Trophoblast cell (in vitro differentiated cells and primary cell): Measurements from ENCODE around the gene TEF.

Experiments used
- DNase-seq, 2 donors: peaks; one replicate each; pipeline ENCODE4 v3.0.0-alpha.2; 2016
- H2AFZ ChIP-seq: 2 replicates; pipeline ENCODE4 v1.6.1; 2013; ENCODE audit warnings: low read length, moderate library complexity, mild to moderate bottlenecking; ENCODE audit not compliant: insufficient read depth, poor library complexity
- H2AK5ac ChIP-seq: 2 replicates; pipeline ENCODE4 v1.6.1; 2013; ENCODE audit warnings: mild to moderate bottlenecking, low read length
- H2BK120ac ChIP-seq: 2 replicates; pipeline ENCODE4 v1.6.1; 2013; ENCODE audit warnings: low read length, mild to moderate bottlenecking, moderate library complexity; ENCODE audit not compliant: insufficient read depth, poor library complexity
- H2BK12ac ChIP-seq: 2 replicates; pipeline ENCODE4 v1.6.1; 2013; ENCODE audit warnings: mild to moderate bottlenecking, low read length, moderate library complexity
- H2BK5ac ChIP-seq: 2 replicates; pipeline ENCODE4 v1.6.1; 2013; ENCODE audit warnings: low read length, low read depth, moderate library complexity, mild to moderate bottlenecking; ENCODE audit not compliant: poor library complexity
- H3K14ac ChIP-seq: 2 replicates; pipeline ENCODE4 v1.6.1; 2013; ENCODE audit warnings: mild to moderate bottlenecking, low read length
- H3K18ac ChIP-seq: 2 replicates; pipeline ENCODE4 v1.6.1; 2013; ENCODE audit warnings: mild to moderate bottlenecking, low read length
- H3K23ac ChIP-seq: 2 replicates; pipeline ENCODE4 v1.6.1; 2013; ENCODE audit warnings: low read length
- H3K27ac ChIP-seq: 2 replicates; pipeline ENCODE4 v1.5.1; 2013; ENCODE audit warnings: low read depth, mild to moderate bottlenecking, inconsistent platforms, low read length, moderate library complexity
- H3K27me3 ChIP-seq: 2 replicates; pipeline ENCODE4 v1.6.1; 2013; ENCODE audit warnings: inconsistent platforms, mild to moderate bottlenecking, low read length, moderate library complexity; ENCODE audit not compliant: insufficient read depth
- H3K36me3 ChIP-seq, 2 experiments: 1 replicate in 1 of 2; 2 replicates in 1 of 2; pipeline ENCODE4 v1.6.1; 2013; ENCODE audit warnings: low read length in 2 of 2, mild to moderate bottlenecking in 2 of 2, moderate library complexity in 1 of 2; ENCODE audit not compliant: insufficient read depth in 2 of 2, control insufficient read depth in 1 of 2
- H3K4ac ChIP-seq: 2 replicates; pipeline ENCODE4 v1.6.1; 2013; ENCODE audit warnings: low read depth, mild to moderate bottlenecking, low read length, moderate library complexity
- H3K4me1 ChIP-seq, 2 experiments: 1 replicate in 1 of 2; 2 replicates in 1 of 2; pipeline ENCODE4 v1.6.1; 2013; ENCODE audit warnings: low read length in 2 of 2, mild to moderate bottlenecking in 2 of 2, moderate library complexity in 1 of 2; ENCODE audit not compliant: insufficient read depth in 2 of 2, control insufficient read depth in 1 of 2
- H3K4me2 ChIP-seq: 2 replicates; pipeline ENCODE4 v1.6.1; 2013; ENCODE audit warnings: inconsistent platforms, mild to moderate bottlenecking, low read length, moderate library complexity
- H3K4me3 ChIP-seq: 2 replicates; pipeline ENCODE4 v1.5.1; 2013; ENCODE audit warnings: mild to moderate bottlenecking, low read depth, low read length, inconsistent platforms
- H3K79me1 ChIP-seq: one replicate; pipeline ENCODE4 v1.6.1; 2013; ENCODE audit warnings: low read length
- H3K79me2 ChIP-seq: 2 replicates; pipeline ENCODE4 v1.6.1; 2013; ENCODE audit warnings: low read length, mild to moderate bottlenecking; ENCODE audit not compliant: control insufficient read depth, insufficient read depth, poor library complexity
- H3K9ac ChIP-seq: 2 replicates; pipeline ENCODE4 v1.6.1; 2013; ENCODE audit warnings: mild to moderate bottlenecking, low read length
- H3K9me3 ChIP-seq: 2 replicates; pipeline ENCODE4 v1.6.1; 2013; ENCODE audit warnings: low read depth, mild to moderate bottlenecking, control low read depth, inconsistent platforms, low read length; ENCODE audit not compliant: insufficient read depth
- H4K12ac ChIP-seq: 2 replicates; pipeline ENCODE4 v1.6.1; 2013; ENCODE audit warnings: low read depth, mild to moderate bottlenecking, low read length, moderate library complexity
- H4K8ac ChIP-seq: 2 replicates; pipeline ENCODE4 v1.6.1; 2013; ENCODE audit warnings: low read depth, mild to moderate bottlenecking, low read length, moderate library complexity
- H4K91ac ChIP-seq: one replicate; pipeline ENCODE4 v1.6.1; 2013; ENCODE audit warnings: low read depth, mild to moderate bottlenecking, low read length, moderate library complexity
- WGBS: extraction: QIAGEN DNeasy Blood & Tissue Kit; methylation state at CpG from one replicate; pipeline ENCODE4 v1.1.7; 2013; ENCODE audit warnings: missing lambda C conversion rate; ENCODE audit not compliant: insufficient read length, insufficient coverage; ENCODE audit errors: extremely low coverage; 5-methylcytosine and 5-hydroxymethylcytosine counted together

TEF gene

GRCh38 chr22:41405588-41405987, 23.8 kb downstream of the TEF start:
- no peaks in the 10 kb centered on the region for H3K79me1 ChIP-seq
- H3K27me3 ChIP-seq, result no peaks in the 10 kb centered on the region
- no peak overlapping the region for H2AFZ ChIP-seq
- H3K27ac ChIP-seq, result no peak overlapping the region
- H3K23ac ChIP-seq, result no peak overlapping the region
- H3K9me3 ChIP-seq, result peaks cover 5% of the 10 kb centered on the region
- H3K4me2 ChIP-seq, result no peak overlapping the region
- H2BK120ac ChIP-seq, result no peak overlapping the region
- DNase-seq, result no peak
- no peak overlapping the region for H3K4ac ChIP-seq
- H2BK5ac ChIP-seq, result no peak overlapping the region
- WGBS, result no CpG with 5 or more reads among the region's 8 CpGs
- H3K18ac ChIP-seq, result no peak overlapping the region
- H2BK12ac ChIP-seq, result no peak overlapping the region
- H4K8ac ChIP-seq, result no peak overlapping the region
- no peak overlapping the region for H3K4me3 ChIP-seq
- no peak overlapping the region for H3K9ac ChIP-seq
- no peak overlapping the region for H4K12ac ChIP-seq
- no peak overlapping the region for H2AK5ac ChIP-seq
- H3K36me3 ChIP-seq, result no peaks in the 10 kb centered on the region
- no peaks in the 10 kb centered on the region for H3K4me1 ChIP-seq
- no peak overlapping the region for H4K91ac ChIP-seq
- H3K14ac ChIP-seq, result no peak overlapping the region
- no peaks in the 10 kb centered on the region for H3K79me2 ChIP-seq

GRCh38 chr22:41406410-41406809, 24.7 kb downstream of the TEF start:
- H3K79me1 ChIP-seq, result no peaks in the 10 kb centered on the region
- no peak overlapping the region for H3K4me2 ChIP-seq
- H3K18ac ChIP-seq, result no peak overlapping the region
- no peak overlapping the region for H4K12ac ChIP-seq
- no peak overlapping the region for H3K23ac ChIP-seq
- no peak overlapping the region for H2AK5ac ChIP-seq
- no peak overlapping the region for H2BK5ac ChIP-seq
- no peak overlapping the region for H3K4me3 ChIP-seq
- no peak overlapping the region for H4K8ac ChIP-seq
- no peak overlapping the region for H3K14ac ChIP-seq
- no peaks in the 10 kb centered on the region for H3K27me3 ChIP-seq
- no peak overlapping the region for H3K4ac ChIP-seq
- no peak overlapping the region for H3K27ac ChIP-seq
- no peak overlapping the region for H2BK120ac ChIP-seq
- H4K91ac ChIP-seq, result no peak overlapping the region
- H3K36me3 ChIP-seq, result no peaks in the 10 kb centered on the region
- H2AFZ ChIP-seq, result no peak overlapping the region
- no peaks in the 10 kb centered on the region for H3K79me2 ChIP-seq
- no peak overlapping the region for H2BK12ac ChIP-seq
- H3K4me1 ChIP-seq, result no peaks in the 10 kb centered on the region
- H3K9me3 ChIP-seq, result peaks cover 3% of the 10 kb centered on the region
- DNase-seq, result no peak
- no peak overlapping the region for H3K9ac ChIP-seq

- no peak overlapping the region for H4K8ac ChIP-seq
- no peak overlapping the region for H2BK12ac ChIP-seq
- no peak for DNase-seq
- no peak overlapping the region for H3K14ac ChIP-seq
- H4K91ac ChIP-seq, result no peak overlapping the region
- no peak overlapping the region for H3K18ac ChIP-seq
- H3K4me2 ChIP-seq, result no peak overlapping the region
- no peak overlapping the region for H2AK5ac ChIP-seq
- H2AFZ ChIP-seq, result no peak overlapping the region
- H3K23ac ChIP-seq, result no peak overlapping the region
- no peak overlapping the region for H3K4ac ChIP-seq
- no peak overlapping the region for H3K4me3 ChIP-seq
- H4K12ac ChIP-seq, result no peak overlapping the region
- no peaks in the 10 kb centered on the region for H3K27me3 ChIP-seq
- H3K27ac ChIP-seq, result no peak overlapping the region
- no peaks in the 10 kb centered on the region for H3K36me3 ChIP-seq
- H3K9ac ChIP-seq, result no peak overlapping the region
- H2BK5ac ChIP-seq, result no peak overlapping the region
- H3K79me2 ChIP-seq, result no peaks in the 10 kb centered on the region
- H3K9me3 ChIP-seq, result no peaks in the 10 kb centered on the region
- no CpG with 5 or more reads among the region's 3 CpGs for WGBS
- no peak overlapping the region for H2BK120ac ChIP-seq
- no peaks in the 10 kb centered on the region for H3K79me1 ChIP-seq
- peaks cover 0 to under 1% of the 10 kb centered on the region in 2 experiments for H3K4me1 ChIP-seq
Measured at GRCh38 chr22:41407433-41407832, 25.7 kb downstream of the TEF start.

- Histone ChIP-seq H2AFZ (no peak overlapping the region), H3K79me2 (peaks cover 2% of the 10 kb centered on the region), H3K27me3 (no peaks in the 10 kb centered on the region)
Measured at GRCh38 chr22:41408665-41409064, 26.9 kb downstream of the TEF start.

More at GRCh38 chr22:41408665-41409064, 26.9 kb downstream of the TEF start:
- no peak overlapping the region for H3K4me3 ChIP-seq
- H3K79me1 ChIP-seq, result peaks cover 9% of the 10 kb centered on the region
- no peak overlapping the region for H3K18ac ChIP-seq
- no peak overlapping the region for H2BK5ac ChIP-seq
- no peak overlapping the region for H4K12ac ChIP-seq
- DNase-seq, result no peak
- H4K91ac ChIP-seq, result no peak overlapping the region
- H3K9me3 ChIP-seq, result no peaks in the 10 kb centered on the region
- peaks cover 4 to 6% of the 10 kb centered on the region in 2 experiments for H3K4me1 ChIP-seq
- H3K14ac ChIP-seq, result no peak overlapping the region
- no peak overlapping the region for H3K4ac ChIP-seq
- no peak overlapping the region for H3K9ac ChIP-seq
- no peak overlapping the region for H2BK120ac ChIP-seq
- no peak overlapping the region for H3K4me2 ChIP-seq
- H2AK5ac ChIP-seq, result no peak overlapping the region
- WGBS, result no CpG with 5 or more reads among the region's 8 CpGs
- H3K36me3 ChIP-seq, result no peaks in the 10 kb centered on the region
- H2BK12ac ChIP-seq, result no peak overlapping the region
- no peak overlapping the region for H3K23ac ChIP-seq
- no peak overlapping the region for H3K27ac ChIP-seq
- H4K8ac ChIP-seq, result no peak overlapping the region
